ENCODE data around the gene PPA1.
"Not testable (repeated sequence)": the region's sequence is repeated elsewhere in the genome, so short reads cannot be mapped to it uniquely, and the experiment has no call there.

Gene PPA1

GRCh38 chr10:70167246-70167645, 66.0 kb downstream of the PPA1 start:
- DNase-seq = no peak

DNA sequence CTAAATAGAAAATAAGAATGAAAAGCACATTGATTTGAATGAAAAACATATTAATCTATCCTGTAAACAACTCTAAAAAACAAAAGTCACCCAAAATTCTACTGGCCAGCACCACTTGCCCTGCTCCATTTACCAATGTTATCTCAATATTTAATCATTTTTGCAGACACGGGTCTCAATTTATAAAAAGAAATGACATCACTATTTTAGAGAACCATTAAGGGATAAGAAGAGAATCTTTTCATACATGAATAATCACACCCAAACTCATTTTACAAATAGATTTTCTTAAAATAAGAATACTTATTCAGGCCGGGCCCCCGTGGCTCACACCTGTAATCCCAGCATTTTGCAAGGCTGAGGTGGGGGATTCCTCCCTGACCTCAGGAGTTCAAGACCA, 66.8 kb downstream of the PPA1 start:
- DNase-seq = no peak

DNA sequence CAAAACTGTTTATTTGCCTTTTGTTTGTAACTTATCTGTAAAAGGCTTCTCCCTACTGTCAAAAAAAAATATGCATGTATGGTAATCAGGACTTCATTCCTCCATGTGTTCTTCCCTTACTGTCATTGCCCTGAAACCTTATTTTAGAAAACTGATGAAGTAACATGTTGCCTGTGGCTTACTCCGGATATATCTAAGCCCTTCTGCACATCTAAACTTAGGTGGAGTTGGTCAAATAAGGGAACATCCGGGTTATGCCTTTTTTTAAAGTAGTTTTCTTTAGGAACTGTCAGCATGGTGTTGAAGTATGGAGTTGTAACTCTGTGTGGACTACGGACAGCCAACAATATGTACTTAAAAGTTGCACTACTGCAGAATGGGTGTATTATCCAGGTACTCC, 69.1 kb downstream of the PPA1 start:
- DNase-seq = no peak

DNA sequence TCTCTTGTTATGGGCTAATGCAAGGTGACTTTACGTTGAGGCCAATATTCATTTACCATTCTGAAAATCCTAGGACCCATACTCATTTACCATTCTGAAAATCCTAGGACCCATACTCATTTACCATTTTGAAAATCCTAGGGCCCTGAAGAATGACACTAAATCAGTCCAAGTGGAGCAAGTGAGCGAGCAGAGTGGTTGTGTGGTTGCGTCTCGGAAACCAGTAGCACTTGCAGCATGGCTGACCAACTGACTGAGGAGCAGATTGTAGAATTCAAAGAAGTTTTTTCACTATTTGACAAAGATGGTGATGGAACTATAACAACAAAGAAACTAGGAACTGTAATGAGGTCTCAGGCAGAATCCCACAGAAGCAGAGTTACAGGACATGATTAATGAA, 69.8 kb downstream of the PPA1 start:
- no peak for DNase-seq

DNA sequence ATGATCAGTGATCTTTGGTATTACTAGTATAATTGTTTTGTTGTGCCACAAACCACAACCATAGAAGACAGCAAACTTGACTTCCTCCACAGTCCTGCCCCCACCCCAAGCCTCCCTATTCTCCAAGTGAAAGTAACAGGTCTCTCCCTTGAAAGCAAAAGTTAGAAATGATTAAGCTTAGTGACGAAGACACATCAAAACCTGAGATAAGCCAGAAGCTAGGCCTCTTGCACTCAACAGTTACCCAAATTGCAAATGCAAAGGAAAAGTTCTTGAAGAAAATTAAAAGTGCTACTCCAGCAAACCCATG, 70.4 kb downstream of the PPA1 start:
- no peak for DNase-seq

- DNase-seq = no peak
Observed at GRCh38 chr10:70162151-70162891, 70.9 kb downstream of the PPA1 start.

DNA sequence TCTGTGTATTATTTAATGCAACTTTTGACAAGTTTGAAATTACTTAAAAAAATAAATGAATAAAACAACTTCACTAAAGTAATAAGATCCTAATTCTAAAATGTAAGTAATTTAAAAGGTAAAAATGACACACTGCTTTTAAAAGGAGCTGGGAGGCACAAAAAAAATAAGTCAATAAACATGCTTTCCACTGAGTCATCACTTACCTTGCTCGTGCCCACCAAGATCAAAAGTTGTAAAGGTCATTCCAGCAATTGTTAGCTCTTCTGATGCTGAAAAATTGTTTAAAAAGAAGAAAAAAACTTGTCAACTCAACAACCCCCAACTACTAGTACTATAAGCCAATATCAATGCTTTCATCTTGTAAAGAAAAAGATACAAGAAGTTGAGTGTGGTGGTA, 72.4 kb downstream of the PPA1 start:
- no peak for DNase-seq

- not testable (repeated sequence) for DNase-seq
Observed at GRCh38 chr10:70159366-70159765, 73.9 kb downstream of the PPA1 start.

GRCh38 chr10:70158113-70158512, 75.1 kb downstream of the PPA1 start:
- DNase-seq = no peak

- no peak for DNase-seq
Observed at GRCh38 chr10:70155255-70155838, 77.9 kb downstream of the PPA1 start.

All from GOT3 (cell line).